Progenitor cell of endocrine pancreas (in vitro differentiated cells): Measurements from ENCODE around the gene NTMT1. TPM values are rescaled to one million over a fixed set of nuclear protein-coding genes. Genes with fewer than 3 reads are reported as not detected.
A peak's percentile ranks its signal among the peaks of the same experiment; 100 is the strongest.

ENCODE experiments used
- DNase-seq: peaks from one replicate; pipeline ENCODE4 v3.0.0; 2021; ENCODE audit warnings: low spot score; ENCODE audit not compliant: unreplicated experiment
- H3K27ac Mint-ChIP-seq: 2 replicates; pipeline ENCODE4 v1.8.0; 2021; ENCODE audit warnings: mild to moderate bottlenecking, moderate library complexity, mixed read lengths
- H3K27me3 Mint-ChIP-seq: 2 replicates; pipeline ENCODE4 v1.8.0; 2021; ENCODE audit warnings: mixed read lengths
- H3K36me3 Mint-ChIP-seq: 2 replicates; pipeline ENCODE4 v1.8.0; 2022; ENCODE audit warnings: mixed read lengths; ENCODE audit not compliant: insufficient read depth
- H3K4me1 Mint-ChIP-seq: 2 replicates; pipeline ENCODE4 v1.8.0; 2021; ENCODE audit warnings: low read depth, mixed read lengths
- H3K4me3 Mint-ChIP-seq: 2 replicates; pipeline ENCODE4 v1.8.0; 2021; ENCODE audit warnings: low read depth, mild to moderate bottlenecking, moderate library complexity, mixed read lengths
- H3K9me3 Mint-ChIP-seq: 2 replicates; pipeline ENCODE4 v1.8.0; 2021; ENCODE audit warnings: low read depth, mixed read lengths
- CTCF ChIP-seq: fragments of 200-600 bp; sonication (generic); IDR thresholded peaks from one replicate; pipeline ENCODE4 v1.5.0; 2021; ENCODE audit warnings: antibody characterized with exemption, mild to moderate bottlenecking; ENCODE audit not compliant: unreplicated experiment
- total RNA-seq: library from RNA; stranded (reverse); gene quantifications from 2 replicates; pipeline ENCODE4 v1.2.1, GENCODE V29; 2021

NTMT1 gene
- total RNA-seq, 1 donor from 2014 or later = 26.8 TPM

GRCh38 chr9:129610473-129611306 lies 15.3 kb upstream of the NTMT1 start:
- Mint-ChIP-seq H3K9me3 (no peaks in the 10 kb centered on the region), H3K4me1 (peaks cover 10% of the 10 kb centered on the region), H3K27ac (peak overlapping the region; percentile 91), H3K36me3 (no peaks in the 10 kb centered on the region), H3K27me3 (no peaks in the 10 kb centered on the region), H3K4me3 (peak overlapping the region; percentile 67)
- peak; percentile 78 for DNase-seq
- peak; percentile 90 for TF ChIP-seq CTCF

DNA sequence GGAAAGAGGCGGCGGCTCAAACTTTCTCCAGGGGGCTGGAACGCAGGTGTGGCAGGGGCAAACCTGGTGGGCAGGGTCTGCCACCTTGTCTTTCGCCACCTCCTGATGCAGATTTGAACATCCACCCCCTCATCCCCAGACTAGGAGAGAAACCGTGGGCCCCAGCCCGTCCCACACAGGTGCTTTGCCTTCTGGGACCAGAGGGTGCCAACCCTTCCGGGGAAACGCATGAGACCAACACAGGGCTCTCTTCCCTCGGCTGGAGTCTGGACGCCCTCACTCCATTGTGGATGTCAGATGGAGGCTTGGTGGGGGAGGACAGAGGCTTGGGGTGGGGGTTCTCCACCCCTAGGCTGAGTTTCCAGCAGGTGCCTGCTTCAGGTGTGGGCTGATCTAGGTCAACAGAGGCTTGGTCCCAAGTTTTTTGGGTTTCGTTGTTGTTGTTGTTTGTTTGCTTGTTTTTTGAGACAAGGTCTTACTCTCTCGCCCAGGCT lies 14.6 kb upstream of the NTMT1 start:
- Mint-ChIP-seq H3K36me3 (no peaks in the 10 kb centered on the region), H3K9me3 (no peaks in the 10 kb centered on the region), H3K27me3 (no peaks in the 10 kb centered on the region), H3K27ac (peak overlapping the region; percentile 49), H3K4me1 (peaks cover 10% of the 10 kb centered on the region), H3K4me3 (no peak overlapping the region)
- DNase-seq = no peak
- TF ChIP-seq CTCF = no peak

GRCh38 chr9:129612123-129612522 lies 13.8 kb upstream of the NTMT1 start:
- H3K4me3 Mint-ChIP-seq = no peak overlapping the region
- no peak for DNase-seq
- no peak overlapping the region for H3K27ac Mint-ChIP-seq

GRCh38 chr9:129612815-129613519 lies 13.0 kb upstream of the NTMT1 start:
- no peak for DNase-seq
- H3K27ac Mint-ChIP-seq = no peak overlapping the region
- TF ChIP-seq CTCF = no peak
- no peaks in the 10 kb centered on the region for H3K36me3 Mint-ChIP-seq
- no peaks in the 10 kb centered on the region for H3K9me3 Mint-ChIP-seq
- H3K4me1 Mint-ChIP-seq = peaks cover 6% of the 10 kb centered on the region
- no peaks in the 10 kb centered on the region for H3K27me3 Mint-ChIP-seq
- no peak overlapping the region for H3K4me3 Mint-ChIP-seq

More at GRCh38 chr9:129612123-129612522, 13.8 kb upstream of the NTMT1 start:
- Mint-ChIP-seq H3K36me3 (no peaks in the 10 kb centered on the region), H3K27me3 (no peaks in the 10 kb centered on the region), H3K9me3 (no peaks in the 10 kb centered on the region), H3K4me1 (peaks cover 10% of the 10 kb centered on the region)
- no peak for TF ChIP-seq CTCF

GRCh38 chr9:129613520-129614175 lies 12.3 kb upstream of the NTMT1 start:
- no peak for DNase-seq
- no peak for TF ChIP-seq CTCF
- H3K4me3 Mint-ChIP-seq = no peak overlapping the region
- no peaks in the 10 kb centered on the region for H3K9me3 Mint-ChIP-seq
- peaks cover 4% of the 10 kb centered on the region for H3K27me3 Mint-ChIP-seq
- H3K36me3 Mint-ChIP-seq = no peaks in the 10 kb centered on the region
- H3K27ac Mint-ChIP-seq = no peak overlapping the region
- H3K4me1 Mint-ChIP-seq = peaks cover 6% of the 10 kb centered on the region
